KOPT-K1 (cell line): ENCODE data around the gene ACP4.
"Not testable (repeated sequence)": the region's sequence is repeated elsewhere in the genome, so short reads cannot be mapped to it uniquely, and the experiment has no call there.

Experiments used
- H3K27ac ChIP-seq: fragments of 200-600 bp; sonication (generic); 2 replicates; pipeline ENCODE4 v1.5.1; 2016; ENCODE audit warnings: antibody characterized with exemption, mild to moderate bottlenecking, low read depth, low read length; ENCODE audit not compliant: poor library complexity, severe bottlenecking
- H3K36me3 ChIP-seq: fragments of 200-600 bp; sonication (generic); 2 replicates; pipeline ENCODE4 v1.5.1; 2017; ENCODE audit warnings: antibody characterized with exemption, mild to moderate bottlenecking, low read length, moderate library complexity; ENCODE audit not compliant: insufficient read depth
- H3K9me3 ChIP-seq: fragments of 200-600 bp; sonication (generic); 2 replicates; pipeline ENCODE4 v1.5.1; 2017; ENCODE audit warnings: antibody characterized with exemption, low read length, mild to moderate bottlenecking; ENCODE audit not compliant: insufficient read depth, poor library complexity, severe bottlenecking

The ACP4 gene

DNA sequence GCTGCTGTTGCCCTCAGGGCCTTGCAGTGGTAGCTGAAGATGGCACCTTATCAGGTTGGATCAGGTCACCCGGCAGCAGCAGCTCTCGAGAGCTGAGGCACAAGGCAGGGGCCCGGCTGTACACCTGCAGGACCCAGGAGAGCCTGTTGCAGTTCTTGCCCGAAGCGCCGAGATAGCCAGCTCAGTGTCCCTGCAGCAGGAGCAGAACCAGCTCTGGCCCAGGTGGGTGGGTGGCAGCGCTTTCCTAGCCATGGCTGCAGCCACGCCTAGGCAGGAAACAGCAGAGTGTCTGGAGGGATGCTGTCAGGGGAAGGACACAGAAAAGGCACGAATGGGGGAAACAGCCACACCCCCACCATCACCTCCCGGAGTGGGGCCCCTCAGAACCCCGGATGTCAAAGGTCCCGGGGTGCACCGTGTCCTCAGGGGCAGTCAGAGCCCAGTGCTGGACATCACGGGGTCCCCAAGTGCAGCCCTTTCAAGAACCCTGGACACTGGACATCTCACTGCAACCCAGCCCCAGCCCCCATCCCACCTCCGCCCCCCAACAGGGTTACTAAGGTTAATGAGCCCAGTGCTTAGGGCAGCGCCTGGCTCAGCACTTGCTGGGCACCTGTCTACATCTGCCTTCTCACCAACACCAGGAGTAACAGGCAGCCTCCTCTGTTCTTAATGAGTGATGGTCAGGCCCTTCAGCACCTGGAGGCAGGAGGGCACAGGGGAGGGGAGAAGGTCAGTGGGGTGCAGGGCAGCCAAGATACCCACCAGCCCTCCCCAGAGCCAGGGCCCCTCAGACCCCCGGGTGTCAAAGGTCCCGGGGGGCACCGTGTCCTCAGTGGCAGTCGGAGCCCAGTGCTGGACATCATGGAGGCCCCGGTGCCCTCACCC is 8.7 kb downstream of the ACP4 start:
- H3K27ac ChIP-seq, result no peak overlapping the region
- no peaks in the 10 kb centered on the region for H3K9me3 ChIP-seq
- H3K36me3 ChIP-seq, result peaks cover 85% of the 10 kb centered on the region

DNA sequence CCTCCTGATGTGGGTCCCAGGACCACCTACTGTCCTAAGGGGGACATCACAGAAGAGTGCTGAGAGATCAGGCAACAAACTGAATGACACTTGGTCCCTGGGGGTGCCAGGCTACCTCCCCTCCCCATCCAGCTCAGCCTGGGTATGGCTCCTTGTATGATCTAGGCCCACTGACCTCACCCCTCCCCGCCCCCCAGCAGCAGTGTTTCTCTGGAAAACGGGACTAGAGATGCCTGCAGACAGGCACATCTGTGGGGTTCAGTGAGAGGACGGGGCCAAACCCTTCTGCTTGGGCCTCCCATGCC is 9.3 kb downstream of the ACP4 start:
- H3K9me3 ChIP-seq, result no peaks in the 10 kb centered on the region
- H3K36me3 ChIP-seq, result peaks cover 85% of the 10 kb centered on the region
- no peak overlapping the region for H3K27ac ChIP-seq

DNA sequence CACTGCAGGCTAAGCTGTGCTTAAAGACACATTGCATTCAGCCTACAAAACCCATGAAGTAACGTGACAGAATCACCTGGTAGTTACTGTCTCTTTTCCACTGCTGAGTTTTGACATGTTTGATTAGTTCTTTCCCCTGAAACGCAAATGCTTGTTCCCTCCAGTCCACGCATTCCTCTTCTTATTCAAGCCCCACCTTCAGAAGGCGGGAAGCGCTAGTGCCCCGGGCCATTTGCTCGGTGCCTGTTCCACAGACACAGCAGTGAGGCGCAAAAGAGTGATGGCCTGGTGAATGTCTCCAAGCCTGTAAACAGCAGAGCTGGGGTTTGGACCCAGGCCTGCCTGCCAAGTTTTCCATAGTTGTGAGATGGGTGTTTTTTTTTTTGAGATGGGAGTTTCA is 10.9 kb downstream of the ACP4 start:
- Histone ChIP-seq H3K9me3 (no peaks in the 10 kb centered on the region), H3K27ac (no peak overlapping the region), H3K36me3 (peaks cover 74% of the 10 kb centered on the region)

DNA sequence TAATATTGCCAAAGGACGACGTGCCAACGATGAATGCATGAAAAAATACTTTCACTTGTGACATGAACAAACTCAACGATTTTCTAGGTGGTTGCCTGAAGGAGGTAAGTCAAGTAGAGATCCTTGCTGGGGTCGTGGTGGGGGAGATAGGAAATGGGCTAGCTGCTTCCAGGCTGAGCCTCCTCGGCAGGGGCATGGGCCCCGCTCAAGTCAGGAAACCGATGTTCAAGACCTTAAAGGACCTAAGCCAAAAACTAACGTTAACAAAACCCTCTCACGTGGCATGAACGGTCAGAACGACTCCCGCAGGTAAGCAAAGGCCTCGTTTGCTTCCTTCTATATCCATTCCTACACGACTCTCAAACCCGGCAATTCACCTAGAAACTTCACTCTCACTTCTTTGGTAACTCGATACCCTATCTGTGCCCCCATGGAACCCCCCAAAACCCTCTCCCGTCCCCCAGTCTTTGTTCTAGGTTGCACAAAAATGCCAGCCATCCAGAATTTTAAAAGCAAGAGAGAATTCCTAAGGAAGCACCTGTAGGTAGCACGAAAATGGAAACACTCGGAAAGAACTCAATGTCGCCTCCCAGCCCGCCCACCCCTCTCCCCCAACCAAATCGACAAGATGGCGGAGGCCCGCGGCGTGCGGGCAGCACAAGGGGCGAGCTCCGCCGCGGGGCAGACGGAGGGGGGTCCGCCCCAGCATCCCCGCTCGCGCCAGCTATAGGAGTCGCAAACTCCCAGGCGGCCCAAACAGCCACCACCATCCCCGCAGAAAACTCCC is 13.6 kb downstream of the ACP4 start:
- Histone ChIP-seq H3K36me3 (peaks cover 47% of the 10 kb centered on the region), H3K27ac (peak overlapping the region; percentile 100), H3K9me3 (no peaks in the 10 kb centered on the region)

DNA sequence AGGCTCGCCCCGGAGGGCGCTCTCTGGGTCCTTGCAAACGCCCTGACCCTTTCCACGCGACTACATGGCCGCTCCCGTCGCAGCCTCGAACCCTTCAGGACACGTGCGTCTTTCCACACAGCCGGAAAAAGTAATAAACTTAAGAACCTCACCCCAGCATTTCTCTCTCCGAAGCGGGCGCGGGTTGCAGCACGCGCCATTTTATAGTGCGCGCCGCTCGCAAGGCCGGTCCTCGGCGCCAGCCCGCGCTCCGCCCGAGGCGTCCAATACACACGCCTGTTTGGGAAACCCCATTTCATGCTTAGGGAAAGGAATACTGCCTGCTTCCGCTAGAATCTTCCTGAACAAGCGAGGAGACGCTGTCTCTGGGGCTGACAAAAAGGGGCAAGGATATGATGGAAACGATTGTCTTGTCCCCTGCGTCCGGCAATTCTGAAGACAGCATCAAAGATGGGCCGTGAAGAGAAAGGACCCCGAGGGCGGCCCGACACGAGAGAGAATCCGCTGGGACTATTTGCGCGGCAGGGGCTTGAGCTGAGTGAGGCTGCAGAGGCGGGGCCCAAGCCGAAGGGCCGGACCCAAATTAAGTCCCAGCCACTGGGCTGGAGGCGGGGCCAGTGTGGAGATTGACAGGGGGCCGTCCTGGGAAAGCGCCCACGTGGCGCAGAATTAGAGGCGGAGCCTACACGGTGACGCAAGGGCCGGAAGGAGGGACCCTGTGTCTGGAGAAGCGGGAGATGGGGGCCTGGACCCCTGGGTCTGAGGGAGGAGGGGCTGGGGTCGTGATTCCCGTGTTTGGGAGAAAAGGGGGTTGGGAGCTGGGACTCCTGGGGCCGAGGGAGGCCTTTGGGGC is 14.4 kb downstream of the ACP4 start:
- peak overlapping the region; percentile 100 for H3K27ac ChIP-seq
- no peaks in the 10 kb centered on the region for H3K9me3 ChIP-seq
- H3K36me3 ChIP-seq, result peaks cover 39% of the 10 kb centered on the region

DNA sequence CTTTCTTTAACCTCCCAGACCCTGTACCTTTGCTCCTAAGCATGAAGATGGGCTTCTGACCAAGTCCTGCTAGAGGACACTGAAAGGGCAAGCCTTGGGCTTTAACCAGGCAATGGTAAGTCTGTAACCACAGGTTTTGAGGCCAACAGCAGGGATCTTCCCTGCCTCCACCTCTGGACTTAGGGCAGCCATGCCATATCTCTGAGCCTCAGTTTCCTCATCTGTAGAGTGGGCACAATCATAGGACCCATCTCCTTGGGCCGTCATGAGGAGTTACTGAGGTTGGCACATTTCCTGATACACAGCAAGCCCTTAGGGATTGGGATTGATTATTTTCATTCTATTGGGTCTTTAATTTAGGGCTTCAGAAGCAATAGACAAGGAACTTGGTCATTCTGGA is 18.6 kb downstream of the ACP4 start:
- no peaks in the 10 kb centered on the region for H3K9me3 ChIP-seq
- H3K27ac ChIP-seq, result no peak overlapping the region
- H3K36me3 ChIP-seq, result no peaks in the 10 kb centered on the region

DNA sequence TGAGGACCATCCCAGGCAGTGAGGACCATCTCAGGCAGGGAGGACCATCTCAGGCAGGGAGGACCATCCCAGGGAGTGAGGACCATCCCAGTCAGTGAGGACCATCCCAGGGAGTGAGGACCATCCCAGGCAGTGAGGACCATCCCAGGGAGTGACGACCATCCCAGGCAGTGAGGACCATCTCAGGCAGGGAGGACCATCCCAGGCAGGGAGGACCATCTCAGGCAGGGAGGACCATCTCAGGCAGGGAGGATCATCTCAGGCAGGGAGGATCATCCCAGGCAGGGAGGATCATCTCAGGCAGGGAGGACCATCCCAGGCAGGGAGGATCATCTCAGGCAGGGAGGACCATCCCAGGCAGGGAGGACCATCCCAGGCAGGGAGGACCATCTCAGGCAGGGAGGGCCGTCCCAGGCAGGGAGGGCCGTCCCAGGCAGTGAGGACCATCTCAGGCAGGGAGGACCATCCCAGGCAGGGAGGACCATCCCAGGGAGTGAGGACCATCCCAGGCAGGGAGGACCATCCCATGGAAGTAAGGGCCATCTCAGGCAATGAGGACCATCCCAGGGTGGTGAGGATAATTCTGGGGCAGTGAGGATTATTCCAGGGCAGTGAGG is 21.5 kb downstream of the ACP4 start:
- H3K36me3 ChIP-seq, H3K27ac ChIP-seq, H3K9me3 ChIP-seq: not testable (repeated sequence)

DNA sequence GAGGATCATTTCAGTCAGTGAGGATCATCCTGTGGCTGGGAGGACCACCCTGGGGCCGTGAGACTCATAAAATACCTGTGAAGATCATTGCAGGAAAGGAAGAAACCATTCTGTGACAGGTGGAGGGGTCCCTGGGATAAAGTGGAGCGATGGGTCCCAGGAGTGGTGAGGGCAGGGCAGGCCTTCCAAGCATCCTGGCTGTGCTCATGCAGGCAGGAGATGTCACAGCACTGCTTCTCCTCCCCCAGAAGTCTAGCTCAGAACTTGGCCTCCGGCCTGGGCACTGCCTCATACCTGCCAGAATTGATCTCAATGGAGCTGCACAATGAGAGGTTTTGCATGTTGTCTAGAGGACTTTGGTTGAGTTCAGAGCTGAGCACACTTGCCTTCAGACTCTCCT is 22.3 kb downstream of the ACP4 start:
- Histone ChIP-seq H3K9me3 (no peaks in the 10 kb centered on the region), H3K27ac (no peak overlapping the region), H3K36me3 (no peaks in the 10 kb centered on the region)

DNA sequence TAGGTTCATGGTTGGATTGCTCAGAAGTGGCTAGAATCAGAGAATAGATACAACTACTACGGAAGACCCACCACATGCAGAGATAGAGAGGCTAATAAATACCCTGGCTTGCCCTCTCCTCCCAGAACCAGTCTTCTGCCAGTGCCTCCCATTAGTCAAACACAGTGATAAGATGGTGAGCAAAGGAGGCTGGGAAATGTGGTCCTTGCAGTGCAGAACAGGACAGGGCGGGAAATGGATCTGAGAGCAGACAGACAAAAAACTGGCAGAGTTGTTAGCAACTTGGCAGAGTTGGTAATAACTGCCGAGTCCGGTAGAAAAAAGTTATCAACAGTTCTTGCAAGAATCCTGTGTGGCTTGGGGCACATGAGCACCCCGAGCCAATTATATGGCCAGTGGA is 24.7 kb downstream of the ACP4 start:
- Histone ChIP-seq H3K36me3 (no peaks in the 10 kb centered on the region), H3K27ac (no peak overlapping the region)

DNA sequence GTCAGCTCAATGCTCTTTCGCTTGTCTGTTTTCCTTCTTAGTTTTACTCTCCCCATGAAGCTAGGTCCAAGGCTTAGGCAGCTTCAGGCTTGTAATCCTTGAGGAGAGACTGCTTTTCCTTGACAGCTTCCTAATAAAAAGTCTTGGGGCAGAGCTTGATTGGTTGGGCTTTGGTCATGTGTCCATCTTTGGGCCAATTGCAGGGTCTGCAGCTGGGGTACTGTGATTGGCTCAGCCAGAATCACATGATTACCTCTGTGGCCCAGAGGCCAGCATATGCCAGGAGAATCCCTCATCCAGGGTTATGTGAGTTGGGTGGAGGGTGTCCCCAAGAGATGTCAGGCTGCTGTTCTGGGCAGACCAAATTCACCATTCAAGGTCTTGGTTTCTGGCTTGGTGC is 25.2 kb downstream of the ACP4 start:
- Histone ChIP-seq H3K36me3 (no peaks in the 10 kb centered on the region), H3K27ac (no peak overlapping the region), H3K9me3 (no peaks in the 10 kb centered on the region)

More for the DNA sequence above, 24.7 kb downstream of the ACP4 start:
- H3K9me3 ChIP-seq, result no peaks in the 10 kb centered on the region

DNA sequence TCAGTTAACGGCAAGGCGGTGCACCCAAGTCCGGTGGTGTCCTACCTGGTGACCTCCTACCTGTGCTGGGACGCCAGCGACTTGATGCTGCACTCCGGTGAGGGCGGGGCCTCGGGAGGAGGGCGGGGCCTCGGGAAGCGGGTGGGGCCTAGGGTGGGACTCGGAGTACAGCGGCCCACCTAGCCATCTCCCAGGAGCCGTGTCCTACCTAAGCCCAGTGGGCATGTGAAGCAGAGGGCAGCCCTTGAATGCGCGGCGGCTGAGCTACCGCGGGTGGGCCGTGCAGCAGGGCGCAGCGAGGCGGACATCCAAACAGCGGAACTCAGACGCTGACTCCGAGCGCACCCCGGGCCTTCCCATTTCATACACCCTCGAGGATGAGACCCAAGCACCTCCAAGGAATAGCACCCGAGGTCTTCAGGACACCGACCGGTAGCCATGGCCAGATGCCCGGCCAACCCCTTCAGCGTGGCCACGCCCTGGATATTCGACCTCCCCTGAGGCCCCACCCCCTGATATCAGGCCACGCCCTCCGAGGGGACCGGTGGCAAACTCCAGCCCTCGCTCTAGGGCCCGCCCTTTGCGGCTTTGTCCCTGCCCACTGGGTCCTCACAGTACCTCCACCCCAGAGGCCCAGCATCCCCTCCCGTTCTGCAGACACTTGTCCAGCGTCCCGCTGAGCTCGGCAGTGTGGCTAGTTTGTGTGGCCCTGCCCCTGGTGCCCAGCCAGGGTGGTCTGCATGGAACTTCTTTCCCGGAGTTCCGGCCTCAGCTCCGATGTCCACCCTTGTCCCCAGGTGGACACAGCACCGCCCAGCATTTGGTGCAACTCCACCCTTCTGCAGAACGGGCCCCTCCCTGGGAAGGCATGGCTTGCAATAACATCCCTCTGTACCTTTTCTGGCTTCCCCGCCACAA is 28.0 kb downstream of the ACP4 start:
- no peak overlapping the region for H3K27ac ChIP-seq
- H3K9me3 ChIP-seq, result no peaks in the 10 kb centered on the region
- no peaks in the 10 kb centered on the region for H3K36me3 ChIP-seq

DNA sequence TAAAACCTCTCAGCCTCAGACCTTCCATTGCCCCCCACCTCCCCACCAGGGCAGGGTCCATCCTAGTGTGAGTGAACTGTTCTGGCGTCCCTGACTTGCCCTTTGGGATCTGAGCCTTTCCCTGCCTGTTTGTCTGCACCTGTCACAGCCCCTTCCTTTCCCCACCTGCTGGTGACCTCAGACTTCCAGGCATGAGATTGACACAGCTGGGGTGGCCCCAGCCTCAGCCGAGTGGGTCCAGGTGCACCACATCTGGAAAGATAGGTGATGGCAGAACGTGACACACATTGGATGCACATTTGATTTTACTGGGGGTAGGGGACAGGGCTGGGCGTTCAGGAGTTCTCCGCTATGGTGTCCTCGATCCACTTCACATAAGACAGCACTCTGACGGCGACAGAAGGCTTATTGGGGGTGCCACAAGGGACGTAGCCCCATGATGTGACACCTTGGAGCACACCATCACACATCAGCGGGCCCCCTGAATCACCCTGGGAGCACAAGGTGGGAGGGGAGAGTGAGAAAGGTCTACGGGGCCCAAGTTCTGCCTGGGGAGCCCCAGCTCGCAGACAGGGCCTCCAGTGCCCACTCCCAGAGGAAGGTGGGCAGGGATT is 28.8 kb downstream of the ACP4 start:
- Histone ChIP-seq H3K27ac (no peak overlapping the region), H3K36me3 (no peaks in the 10 kb centered on the region), H3K9me3 (no peaks in the 10 kb centered on the region)

DNA sequence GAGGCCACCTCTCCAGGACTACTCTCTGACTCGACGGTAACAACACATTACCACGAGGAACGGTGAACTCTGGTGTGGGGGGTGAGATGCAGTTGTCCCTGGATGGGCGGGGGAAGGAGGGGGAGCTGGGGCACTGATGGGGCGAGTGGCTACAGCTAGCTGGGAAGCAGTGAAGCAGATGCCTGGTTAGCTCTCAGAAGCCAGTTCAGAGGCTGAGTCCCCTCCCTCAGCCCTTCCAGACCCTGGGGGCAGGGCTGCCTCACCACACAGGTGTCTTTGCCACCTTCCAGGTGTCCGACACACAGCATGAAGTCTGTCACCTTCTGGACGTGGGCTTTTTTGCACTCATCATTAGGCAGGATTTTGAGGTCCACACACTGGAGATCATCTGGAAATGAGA is 29.4 kb downstream of the ACP4 start:
- H3K9me3 ChIP-seq, result no peaks in the 10 kb centered on the region
- no peak overlapping the region for H3K27ac ChIP-seq
- H3K36me3 ChIP-seq, result no peaks in the 10 kb centered on the region

DNA sequence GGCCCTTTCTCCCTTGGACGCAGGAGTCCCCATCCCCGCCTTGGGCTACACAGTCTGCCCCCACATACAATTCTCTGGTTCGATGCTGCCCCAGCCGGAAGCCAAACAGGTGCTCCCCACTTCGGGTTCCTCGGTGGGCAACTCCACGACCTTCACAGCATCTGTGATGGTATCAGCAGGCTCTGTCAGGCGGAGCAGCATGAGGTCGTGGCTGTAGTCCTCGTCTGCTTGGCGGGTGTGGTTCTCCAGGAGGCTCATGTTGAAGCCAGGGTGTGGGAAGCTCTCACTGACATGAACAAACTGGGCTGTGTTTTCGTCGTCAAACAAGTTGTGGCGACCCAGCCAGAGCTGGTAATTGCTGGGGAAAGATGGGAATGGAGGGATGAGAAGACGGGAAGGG is 29.9 kb downstream of the ACP4 start:
- Histone ChIP-seq H3K9me3 (no peaks in the 10 kb centered on the region), H3K36me3 (no peaks in the 10 kb centered on the region), H3K27ac (no peak overlapping the region)
